IMR-90 (cell line): ENCODE measurements around the gene CCNJ. TPM values are rescaled to one million over a fixed set of nuclear protein-coding genes. Genes with fewer than 3 reads are reported as not detected.

ENCODE experiments used
- ATAC-seq: fragments of 200-7000 bp; cut with Tn5 transposase; 2 replicates; pipeline ENCODE4 v1.9.1; 2020; ENCODE audit warnings: low read depth, mild to moderate bottlenecking, moderate library complexity
- BruUV-seq: library from RNA; stranded (reverse); fragments of 400-500 nt; replicated peaks from 2 replicates; lab custom pipeline; 2021; lab: Mats Ljungman, UMichigan
- CTCF ChIA-PET: fragments of 300-600 bp; formaldehyde crosslinking; extraction: SDS; loops from one replicate; lab custom pipeline; 2021; ENCODE audit warnings: antibody characterized with exemption; lab: Yijun Ruan, JAX
- POLR2A ChIA-PET: fragments of 300-600 bp; sonication (Branson Sonifier 250); formaldehyde crosslinking; loops from one replicate; lab custom pipeline; 2022; ENCODE audit warnings: antibody characterized with exemption; ENCODE audit not compliant: unreplicated experiment; lab: Charles Lee
- DNase-seq: peaks from one replicate; pipeline ENCODE4 v3.0.0; 2013
- H2AFZ ChIP-seq: replicated peaks from 2 replicates; pipeline ENCODE3; 2013; ENCODE audit warnings: low read length, mild to moderate bottlenecking; ENCODE audit not compliant: poor library complexity
- H2AK5ac ChIP-seq: 2 replicates; pipeline ENCODE4 v1.6.1; 2013; ENCODE audit warnings: low read depth, low read length, inconsistent platforms
- H2AK9ac ChIP-seq: replicated peaks from 2 replicates; pipeline ENCODE3; 2013; ENCODE audit warnings: mild to moderate bottlenecking, low read depth, low read length, moderate library complexity; ENCODE audit not compliant: poor library complexity
- H2BK120ac ChIP-seq: 2 replicates; pipeline ENCODE4 v1.6.1; 2013; ENCODE audit warnings: low read depth, low read length, inconsistent platforms
- H2BK15ac ChIP-seq: 3 replicates; pipeline ENCODE4 v1.6.1; 2013; ENCODE audit warnings: low read depth, low read length, inconsistent platforms
- H2BK20ac ChIP-seq: 2 replicates; pipeline ENCODE4 v1.6.1; 2013; ENCODE audit warnings: low read depth, mild to moderate bottlenecking, inconsistent platforms, low read length, moderate library complexity
- H2BK5ac ChIP-seq: 2 replicates; pipeline ENCODE4 v1.6.1; 2013; ENCODE audit warnings: mild to moderate bottlenecking, low read depth, low read length, inconsistent platforms; ENCODE audit not compliant: poor library complexity, severe bottlenecking
- H3K14ac ChIP-seq: replicated peaks from 2 replicates; pipeline ENCODE4 v1.6.1; 2013; ENCODE audit warnings: low read depth, low read length, inconsistent platforms
- H3K18ac ChIP-seq: 2 replicates; pipeline ENCODE4 v1.6.1; 2013; ENCODE audit warnings: low read depth, low read length, control low read depth
- H3K23ac ChIP-seq: 2 replicates; pipeline ENCODE4 v1.6.1; 2013; ENCODE audit warnings: low read depth, low read length, inconsistent platforms
- H3K27ac ChIP-seq: 2 replicates; pipeline ENCODE4 v1.5.1; 2013; ENCODE audit warnings: mild to moderate bottlenecking, control low read depth, low read length; ENCODE audit not compliant: insufficient read depth
- H3K27me3 ChIP-seq: 2 replicates; pipeline ENCODE4 v1.6.1; 2013; ENCODE audit warnings: low read length; ENCODE audit not compliant: control insufficient read depth, insufficient read depth
- H3K36me3 ChIP-seq: 2 replicates; pipeline ENCODE4 v1.6.1; 2013; ENCODE audit warnings: low read length, mixed read lengths; ENCODE audit not compliant: control insufficient read depth, insufficient read depth
- H3K4ac ChIP-seq: 2 replicates; pipeline ENCODE4 v1.6.1; 2013; ENCODE audit warnings: low read depth, low read length, inconsistent platforms
- H3K4me1 ChIP-seq: 2 replicates; pipeline ENCODE4 v1.6.1; 2013; ENCODE audit warnings: low read length, mixed read lengths; ENCODE audit not compliant: control insufficient read depth, insufficient read depth
- H3K4me2 ChIP-seq: 2 replicates; pipeline ENCODE4 v1.6.1; 2013; ENCODE audit warnings: low read depth, mild to moderate bottlenecking, control low read depth, low read length, moderate library complexity
- H3K4me3 ChIP-seq: 2 replicates; pipeline ENCODE4 v1.5.1; 2013; ENCODE audit warnings: low read depth, mild to moderate bottlenecking, control low read depth, low read length, moderate library complexity; ENCODE audit not compliant: insufficient read depth
- H3K56ac ChIP-seq: 2 replicates; pipeline ENCODE4 v1.6.1; 2013; ENCODE audit warnings: low read length, inconsistent platforms; ENCODE audit not compliant: insufficient read depth; ENCODE audit errors: extremely low read depth
- H3K79me1 ChIP-seq, 2 experiments: 2 replicates each; pipeline ENCODE4 v1.6.1; 2013; ENCODE audit warnings: low read length in 2 of 2, inconsistent platforms in 1 of 2, low read depth in 1 of 2
- H3K9ac ChIP-seq: 2 replicates; pipeline ENCODE4 v1.6.1; 2013; ENCODE audit warnings: low read depth, low read length, control low read depth
- H3K9me1 ChIP-seq: 2 replicates; pipeline ENCODE4 v1.6.1; 2013; ENCODE audit warnings: low read length, inconsistent platforms; ENCODE audit not compliant: insufficient read depth
- H3K9me3 ChIP-seq: 2 replicates; pipeline ENCODE4 v1.6.1; 2013; ENCODE audit warnings: low read length; ENCODE audit not compliant: control insufficient read depth, insufficient read depth
- H4K20me1 ChIP-seq: 2 replicates; pipeline ENCODE4 v1.6.1; 2013; ENCODE audit warnings: low read length, inconsistent platforms; ENCODE audit not compliant: insufficient read depth
- H4K5ac ChIP-seq: 2 replicates; pipeline ENCODE4 v1.6.1; 2013; ENCODE audit warnings: mild to moderate bottlenecking, low read depth, low read length, control low read depth
- H4K8ac ChIP-seq, 2 experiments: 2 replicates each; pipeline ENCODE4 v1.6.1; 2013; ENCODE audit warnings: low read depth in 2 of 2, low read length in 2 of 2, control low read depth in 1 of 2, inconsistent platforms in 1 of 2
- H4K91ac ChIP-seq: 2 replicates; pipeline ENCODE4 v1.6.1; 2013; ENCODE audit warnings: low read depth, low read length, inconsistent platforms; ENCODE audit not compliant: insufficient read depth
- CTCF ChIP-seq: conservative IDR thresholded peaks from 2 replicates; pipeline ENCODE4 v1.5.1; 2012; ENCODE audit warnings: mild to moderate bottlenecking, low read depth, low read length, improper control_type of control experiment
- FOS ChIP-seq: fragments of 150-350 bp; IDR thresholded peaks from 2 replicates; pipeline ENCODE4 v1.6.1; 2016; ENCODE audit warnings: low read depth, low read length
- MAFK ChIP-seq: IDR thresholded peaks from 2 replicates; pipeline ENCODE4 v1.6.1; 2012; ENCODE audit warnings: low read depth, low read length, improper control_type of control experiment
- POLR2A ChIP-seq: IDR thresholded peaks from 2 replicates; pipeline ENCODE4 v1.6.1; 2012; ENCODE audit warnings: mild to moderate bottlenecking, low read depth, low read length
- USF2 ChIP-seq: fragments of 150-350 bp; IDR thresholded peaks from 2 replicates; pipeline ENCODE4 v1.6.1; 2017; ENCODE audit warnings: mild to moderate bottlenecking, antibody characterized with exemption, low read length, low read depth
- WGBS, 2 experiments: methylation state at CpG; one replicate each; pipeline versions ENCODE4 v1.1.5 to v1.1.7; 2013; ENCODE audit warnings: missing lambda C conversion rate in 2 of 2; ENCODE audit not compliant: insufficient read length in 1 of 2; ENCODE audit errors: extremely low coverage in 2 of 2; 5-methylcytosine and 5-hydroxymethylcytosine counted together
- dilution Hi-C: fragments of 300-500 bp; cut with HindIII; formaldehyde crosslinking; loops from one replicate; pipeline ENCODE4 v1.14.3; 2018; ENCODE audit warnings: low sequenced_read_pairs; ENCODE audit not compliant: unreplicated experiment
- in situ Hi-C: fragments of 300-500 bp; cut with MboI; formaldehyde crosslinking; loops from 3 replicates; pipeline ENCODE4 v1.14.3; 2019; ENCODE audit warnings: low sequenced_read_pairs, inconsistent platforms, mixed read lengths
- intact Hi-C: fragments of 100-400 bp; cut with micrococcal nuclease; formaldehyde crosslinking; loops from 2 replicates; pipeline ENCODE4 v1.10.0; 2022
- polyA plus RNA-seq, 3 experiments: library from polyadenylated mRNA; depleted of rRNA; stranded (reverse); fragments of >200 nt; gene quantifications; 2 replicates each; pipeline ENCODE4 v1.2.3, GENCODE V29; 2012; ENCODE audit warnings: low replicate concordance in 1 of 3
- total RNA-seq: library from RNA; depleted of rRNA; stranded (reverse); fragments of >200 nt; gene quantifications from 2 replicates; pipeline ENCODE4 v1.2.3, GENCODE V29; 2012

Gene CCNJ
- total and polyA plus RNA-seq, 2 of the 4 experiments (the other 2 are of a cell fraction): 5.4 to 10.0 TPM

- Histone ChIP-seq H3K4me1 (no peaks in the 10 kb centered on the region), H2BK15ac (no peak overlapping the region), H3K14ac (no peak overlapping the region), H2AFZ (no peak overlapping the region), H3K18ac (no peak overlapping the region), H3K56ac (no peak overlapping the region), H2AK9ac (no peak overlapping the region), H3K79me1 (no peaks in the 10 kb centered on the region), H3K9me3 (no peaks in the 10 kb centered on the region), H2BK5ac (no peak overlapping the region), H3K23ac (no peak overlapping the region), H3K27ac (no peak overlapping the region), H3K4me3 (no peak overlapping the region), H3K9me1 (no peaks in the 10 kb centered on the region), H2BK20ac (no peak overlapping the region), H4K8ac (no peak overlapping the region), H3K4ac (no peak overlapping the region), H4K20me1 (no peaks in the 10 kb centered on the region), H4K5ac (no peak overlapping the region), H2BK120ac (no peak overlapping the region), H2AK5ac (no peak overlapping the region), H3K4me2 (no peak overlapping the region), H4K91ac (no peak overlapping the region), H3K27me3 (peaks cover 2% of the 10 kb centered on the region), H3K36me3 (no peaks in the 10 kb centered on the region), H3K9ac (no peak overlapping the region)
- WGBS, 2 experiments: no CpG with 5 or more reads among the region's 3 CpGs
- TF ChIP-seq CTCF (no peak), USF2 (no peak), FOS (no peak), POLR2A (no peak), MAFK (no peak)
- POLR2A ChIA-PET: no interaction called here
- dilution Hi-C loops: no loop called here
- no peak for DNase-seq
- in situ Hi-C loops: no loop called here
- intact Hi-C loops: no loop called here
- BruUV-seq: no TSS peak
- CTCF ChIA-PET: no interaction called here
- no peak for ATAC-seq
Observed at GRCh38 chr10:96097865-96098264, 54.5 kb downstream of the CCNJ start.
